ENCODE results near the gene TAF11L4. TPM values are rescaled to one million over a fixed set of nuclear protein-coding genes. Genes with fewer than 3 reads are reported as not detected.
"Not testable (repeated sequence)": the region's sequence is repeated elsewhere in the genome, so short reads cannot be mapped to it uniquely, and the experiment has no call there.

Gene TAF11L4
- polyA plus RNA-seq (2012; rRNA removed): not detected in 2 replicates
- polyA plus RNA-seq (2012; cell fraction: cytosol; rRNA removed): not detected in 2 replicates
- polyA plus RNA-seq (2012; cell fraction: nucleus; rRNA removed): not detected in 2 replicates

GRCh38 chr5:17521501-17521900 is at the start of gene TAF11L4:
Gene TAF11L4 (plus strand): TSS chr5:17521801.
- H3K9me2 ChIP-seq; POLR2A ChIA-PET; H3F3A ChIP-seq (replicated peaks; ENCODE audit: insufficient read depth); H3K9me3 ChIP-seq; CTCF ChIA-PET; H3K9ac ChIP-seq; H3K4me1 ChIP-seq (ENCODE audit: control insufficient read depth in 1 of 2, insufficient read depth in 2 of 2, low read depth in 1 of 2, low read length in 1 of 2); H3K27ac ChIP-seq (ENCODE audit: low read depth in 2 of 2, low read length in 1 of 2); DNase-seq; H3K27me3 ChIP-seq (ENCODE audit: insufficient read depth); H3K79me2 ChIP-seq (ENCODE audit: insufficient read depth); H3K4me3 ChIP-seq (ENCODE audit: low read depth in 2 of 2, low read length in 1 of 2); H3K4me2 ChIP-seq; H4K20me1 ChIP-seq (ENCODE audit: insufficient read depth); H2AFZ ChIP-seq (ENCODE audit: low read depth); H3K36me3 ChIP-seq (replicated peaks in 1 of 2; ENCODE audit: control insufficient read depth in 1 of 2, insufficient read depth in 2 of 2, low read length in 1 of 2): not testable (repeated sequence)
- no CpG with 5 or more reads among the region's 15 CpGs for WGBS (ENCODE audit: low lambda C conversion rate)

DNA sequence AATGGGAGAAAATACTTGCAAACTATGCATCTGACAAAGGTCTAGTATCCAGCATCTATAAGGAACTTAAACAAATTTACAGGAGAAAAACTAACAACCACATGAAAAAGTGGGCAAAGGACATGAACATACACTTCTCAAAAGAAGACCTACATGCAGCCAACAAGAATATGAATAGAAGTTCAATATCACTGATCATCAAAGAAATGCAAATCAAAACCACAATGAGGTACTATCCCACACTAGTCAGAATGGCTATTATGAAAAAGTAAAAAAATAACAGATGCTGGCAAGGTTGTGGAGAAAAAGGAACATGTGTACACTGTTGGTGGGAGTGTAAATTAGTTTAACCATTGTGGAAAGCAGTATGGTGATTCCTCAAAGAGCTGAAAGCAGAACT is 46.5 kb upstream of the TAF11L4 start:
- H3K36me3 ChIP-seq (replicated peaks in 1 of 2; ENCODE audit: control insufficient read depth in 1 of 2, insufficient read depth in 2 of 2, low read length in 1 of 2); H3K9me3 ChIP-seq; H3K9me2 ChIP-seq; H3K9ac ChIP-seq; H3F3A ChIP-seq (replicated peaks; ENCODE audit: insufficient read depth); H3K27ac ChIP-seq (ENCODE audit: low read depth in 2 of 2, low read length in 1 of 2); H4K20me1 ChIP-seq (ENCODE audit: insufficient read depth); H3K79me2 ChIP-seq (ENCODE audit: insufficient read depth); H3K4me3 ChIP-seq (ENCODE audit: low read depth in 2 of 2, low read length in 1 of 2); H3K27me3 ChIP-seq (ENCODE audit: insufficient read depth); POLR2A ChIA-PET; DNase-seq; H3K4me2 ChIP-seq; H2AFZ ChIP-seq (ENCODE audit: low read depth); H3K4me1 ChIP-seq (ENCODE audit: control insufficient read depth in 1 of 2, insufficient read depth in 2 of 2, low read depth in 1 of 2, low read length in 1 of 2): not testable (repeated sequence)
- CTCF ChIA-PET: interaction anchor here (1.1 to 1.3 kb wide), 2 partner anchors 9 to 258 kb away, joined by 5 to 6 read pairs; partner anchors contain the start of gene BASP1

- Histone ChIP-seq H3F3A (replicated peaks; ENCODE audit: insufficient read depth) (no peaks in the 10 kb centered on the region), H3K4me2 (no peak overlapping the region), H3K9me2 (no peaks in the 10 kb centered on the region), H3K36me3 (replicated peaks in 1 of 2; ENCODE audit: control insufficient read depth in 1 of 2, insufficient read depth in 2 of 2, low read length in 1 of 2) (no peaks in the 10 kb centered on the region), H3K4me3 (ENCODE audit: low read depth in 2 of 2, low read length in 1 of 2) (no peak overlapping the region), H3K9me3 (no peaks in the 10 kb centered on the region), H3K27ac (ENCODE audit: low read depth in 2 of 2, low read length in 1 of 2) (peak overlapping the region in 1 of 2 experiments; percentile 30; a peak in 1 of 4 replicates), H4K20me1 (ENCODE audit: insufficient read depth) (no peaks in the 10 kb centered on the region), H2AFZ (ENCODE audit: low read depth) (no peak overlapping the region), H3K9ac (no peak overlapping the region), H3K4me1 (ENCODE audit: control insufficient read depth in 1 of 2, insufficient read depth in 2 of 2, low read depth in 1 of 2, low read length in 1 of 2) (peaks cover 0 to 3% of the 10 kb centered on the region in 2 experiments; a peak in 1 of 4 replicates), H3K79me2 (ENCODE audit: insufficient read depth) (no peaks in the 10 kb centered on the region), H3K27me3 (ENCODE audit: insufficient read depth) (no peaks in the 10 kb centered on the region)
- CTCF ChIA-PET: interaction anchor here (0.9 to 1.5 kb wide), 2 partner anchors 261 to 287 kb away, joined by 3 to 5 read pairs; no protein-coding TSS in a partner anchor
- POLR2A ChIA-PET: interaction anchor here (0.8 kb wide), 1 partner anchor 98 kb away, joined by 3 read pairs; no protein-coding TSS in a partner anchor
- TF ChIP-seq POLR2AphosphoS5 (IDR thresholded peaks at IDR 0.05; ENCODE audit: low read depth, low read length) (no peak), GATA2 (CRISPR knock-in tag; IDR thresholded peaks at IDR 0.05) (peak; percentile 49)
- peak; percentile 34 for DNase-seq
- 25% methylated on average over 3 of the region's 3 CpGs for WGBS (ENCODE audit: low lambda C conversion rate)
Observed at GRCh38 chr5:17477043-17477442, 44.6 kb upstream of the TAF11L4 start.

- Histone ChIP-seq H3F3A (replicated peaks; ENCODE audit: insufficient read depth) (no peaks in the 10 kb centered on the region), H3K9me3 (no peaks in the 10 kb centered on the region), H3K4me3 (ENCODE audit: low read depth in 2 of 2, low read length in 1 of 2) (no peak overlapping the region), H3K27me3 (ENCODE audit: insufficient read depth) (no peaks in the 10 kb centered on the region), H3K36me3 (replicated peaks in 1 of 2; ENCODE audit: control insufficient read depth in 1 of 2, insufficient read depth in 2 of 2, low read length in 1 of 2) (no peaks in the 10 kb centered on the region), H4K20me1 (ENCODE audit: insufficient read depth) (no peaks in the 10 kb centered on the region), H3K9me2 (no peaks in the 10 kb centered on the region), H3K79me2 (ENCODE audit: insufficient read depth) (no peaks in the 10 kb centered on the region), H3K27ac (ENCODE audit: low read depth in 2 of 2, low read length in 1 of 2) (peak overlapping the region in 1 of 2 experiments; percentile 30; a peak in 1 of 4 replicates), H3K9ac (no peak overlapping the region), H3K4me1 (ENCODE audit: control insufficient read depth in 1 of 2, insufficient read depth in 2 of 2, low read depth in 1 of 2, low read length in 1 of 2) (peaks cover 0 to 3% of the 10 kb centered on the region in 2 experiments; a peak in 2 of 4 replicates), H3K4me2 (no peak overlapping the region), H2AFZ (ENCODE audit: low read depth) (no peak overlapping the region)
- ChIA-PET CTCF (interaction anchor here (0.9 to 1.5 kb wide), 2 partner anchors 262 to 288 kb away, joined by 3 to 5 read pairs; no protein-coding TSS in a partner anchor), POLR2A (interaction anchor here (0.7 to 0.8 kb wide), 2 partner anchors 9 to 98 kb away, joined by 3 read pairs; no protein-coding TSS in a partner anchor)
- WGBS (ENCODE audit: low lambda C conversion rate): 26% methylated on average over 7 of the region's 7 CpGs
- peak; percentile 60 for DNase-seq
- TF ChIP-seq RCOR1 (IDR thresholded peaks at IDR 0.05; ENCODE audit: low read length) (peak; percentile 55; the same call in 1 of the 2 replicates), RAD21 (IDR thresholded peaks at IDR 0.05; ENCODE audit: low read length) (peak; percentile 21; the same call in 1 of the 2 replicates), GATA2 (CRISPR knock-in tag; IDR thresholded peaks at IDR 0.05) (peak; percentile 87), CTCF (IDR thresholded peaks at IDR 0.05) (no peak), CHD2 (IDR thresholded peaks at IDR 0.05; ENCODE audit: low read length, partially characterized antibody) (peak; percentile 15), EP300 (IDR thresholded peaks at IDR 0.05; ENCODE audit: borderline replicate concordance in 1 of 2, low read depth in 1 of 2, low read length in 1 of 2) (peak in 1 of 2 experiments; percentile 45; a peak in 2 of 4 replicates), EZH2phosphoT487 (IDR thresholded peaks at IDR 0.05; ENCODE audit: borderline replicate concordance, low read depth) (no peak)
- TF ChIP-seq, protein P1, sequence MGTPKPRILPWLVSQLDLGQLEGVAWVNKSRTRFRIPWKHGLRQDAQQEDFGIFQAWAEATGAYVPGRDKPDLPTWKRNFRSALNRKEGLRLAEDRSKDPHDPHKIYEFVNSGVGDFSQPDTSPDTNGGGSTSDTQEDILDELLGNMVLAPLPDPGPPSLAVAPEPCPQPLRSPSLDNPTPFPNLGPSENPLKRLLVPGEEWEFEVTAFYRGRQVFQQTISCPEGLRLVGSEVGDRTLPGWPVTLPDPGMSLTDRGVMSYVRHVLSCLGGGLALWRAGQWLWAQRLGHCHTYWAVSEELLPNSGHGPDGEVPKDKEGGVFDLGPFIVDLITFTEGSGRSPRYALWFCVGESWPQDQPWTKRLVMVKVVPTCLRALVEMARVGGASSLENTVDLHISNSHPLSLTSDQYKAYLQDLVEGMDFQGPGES (IDR thresholded peaks at IDR 0.05; ENCODE audit: low read depth, low read length): no peak
Observed at GRCh38 chr5:17477573-17478265, 43.9 kb upstream of the TAF11L4 start.

Measured in SK-N-SH (cell line).